Loucy (cell line): ENCODE results near the gene FBRSL1.

Experiments
- EZH2phosphoT487 ChIP-seq: fragments of 200-600 bp; IDR thresholded peaks from 2 replicates; pipeline ENCODE4 v1.6.1; 2018; ENCODE audit warnings: antibody characterized with exemption, mild to moderate bottlenecking, moderate library complexity, borderline replicate concordance
- TF ChIP-seq, protein P1 (sequence below): fragments of 200-600 bp; sonication (generic); conservative IDR thresholded peaks from 2 replicates; pipeline ENCODE4 v1.5.1; 2014; ENCODE audit warnings: mild to moderate bottlenecking, antibody characterized with exemption, low read length

DNA sequence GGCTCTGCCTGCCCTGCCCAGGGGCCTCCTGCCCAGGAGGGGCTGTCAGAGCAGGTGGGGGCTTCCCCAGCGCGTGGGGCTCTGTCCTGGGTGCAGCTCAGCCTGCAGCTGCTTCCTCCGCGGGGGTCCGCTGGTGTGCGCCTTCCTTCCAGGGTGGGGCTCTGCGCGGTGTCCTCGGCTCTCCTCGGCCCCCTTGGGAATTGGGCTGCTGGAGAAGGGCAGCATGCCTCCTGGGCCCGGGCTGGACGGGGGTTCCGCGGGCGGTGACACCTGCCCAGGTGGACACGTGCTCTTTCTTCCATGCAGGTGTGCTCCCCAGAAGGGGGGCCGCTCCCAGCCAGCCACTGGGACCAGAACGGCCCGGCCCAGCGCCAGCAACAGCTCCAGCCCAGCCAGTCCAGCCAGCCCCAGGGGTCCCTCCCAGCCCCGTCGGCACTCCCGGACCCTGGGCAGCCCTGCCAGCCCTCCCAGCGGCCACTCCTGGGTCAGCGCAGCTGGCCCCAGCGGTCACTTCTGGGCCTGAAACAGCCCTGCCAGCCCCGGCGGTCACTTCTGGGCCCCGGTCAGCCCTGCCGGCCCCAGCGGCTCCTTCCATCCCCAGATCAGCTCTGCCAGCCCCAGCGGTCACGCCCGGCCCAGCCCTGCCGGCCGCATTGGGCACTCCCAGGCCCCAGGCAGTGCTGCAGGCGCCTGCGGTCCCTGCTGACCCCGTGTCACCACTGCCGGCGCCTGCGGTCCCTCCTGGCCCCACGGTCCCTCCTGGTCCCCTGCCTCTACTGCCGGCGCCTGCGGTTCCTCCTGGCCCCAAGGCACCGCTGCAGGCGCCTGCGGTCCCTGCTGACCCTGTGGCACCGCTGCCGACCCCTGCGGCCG is 19.1 kb downstream of the FBRSL1 start:
- TF ChIP-seq, protein P1, sequence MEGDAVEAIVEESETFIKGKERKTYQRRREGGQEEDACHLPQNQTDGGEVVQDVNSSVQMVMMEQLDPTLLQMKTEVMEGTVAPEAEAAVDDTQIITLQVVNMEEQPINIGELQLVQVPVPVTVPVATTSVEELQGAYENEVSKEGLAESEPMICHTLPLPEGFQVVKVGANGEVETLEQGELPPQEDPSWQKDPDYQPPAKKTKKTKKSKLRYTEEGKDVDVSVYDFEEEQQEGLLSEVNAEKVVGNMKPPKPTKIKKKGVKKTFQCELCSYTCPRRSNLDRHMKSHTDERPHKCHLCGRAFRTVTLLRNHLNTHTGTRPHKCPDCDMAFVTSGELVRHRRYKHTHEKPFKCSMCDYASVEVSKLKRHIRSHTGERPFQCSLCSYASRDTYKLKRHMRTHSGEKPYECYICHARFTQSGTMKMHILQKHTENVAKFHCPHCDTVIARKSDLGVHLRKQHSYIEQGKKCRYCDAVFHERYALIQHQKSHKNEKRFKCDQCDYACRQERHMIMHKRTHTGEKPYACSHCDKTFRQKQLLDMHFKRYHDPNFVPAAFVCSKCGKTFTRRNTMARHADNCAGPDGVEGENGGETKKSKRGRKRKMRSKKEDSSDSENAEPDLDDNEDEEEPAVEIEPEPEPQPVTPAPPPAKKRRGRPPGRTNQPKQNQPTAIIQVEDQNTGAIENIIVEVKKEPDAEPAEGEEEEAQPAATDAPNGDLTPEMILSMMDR: no peak
- no peak for TF ChIP-seq EZH2phosphoT487
